IPS-NIHi11 (cell line): ENCODE measurements around the gene B4GALNT4.
"Not testable (repeated sequence)": the region's sequence is repeated elsewhere in the genome, so short reads cannot be mapped to it uniquely, and the experiment has no call there.

ENCODE experiments used
- DNase-seq: peaks from one replicate; pipeline ENCODE4 v3.0.0; 2012; ENCODE audit warnings: mixed read lengths, low spot score

Gene B4GALNT4

DNA sequence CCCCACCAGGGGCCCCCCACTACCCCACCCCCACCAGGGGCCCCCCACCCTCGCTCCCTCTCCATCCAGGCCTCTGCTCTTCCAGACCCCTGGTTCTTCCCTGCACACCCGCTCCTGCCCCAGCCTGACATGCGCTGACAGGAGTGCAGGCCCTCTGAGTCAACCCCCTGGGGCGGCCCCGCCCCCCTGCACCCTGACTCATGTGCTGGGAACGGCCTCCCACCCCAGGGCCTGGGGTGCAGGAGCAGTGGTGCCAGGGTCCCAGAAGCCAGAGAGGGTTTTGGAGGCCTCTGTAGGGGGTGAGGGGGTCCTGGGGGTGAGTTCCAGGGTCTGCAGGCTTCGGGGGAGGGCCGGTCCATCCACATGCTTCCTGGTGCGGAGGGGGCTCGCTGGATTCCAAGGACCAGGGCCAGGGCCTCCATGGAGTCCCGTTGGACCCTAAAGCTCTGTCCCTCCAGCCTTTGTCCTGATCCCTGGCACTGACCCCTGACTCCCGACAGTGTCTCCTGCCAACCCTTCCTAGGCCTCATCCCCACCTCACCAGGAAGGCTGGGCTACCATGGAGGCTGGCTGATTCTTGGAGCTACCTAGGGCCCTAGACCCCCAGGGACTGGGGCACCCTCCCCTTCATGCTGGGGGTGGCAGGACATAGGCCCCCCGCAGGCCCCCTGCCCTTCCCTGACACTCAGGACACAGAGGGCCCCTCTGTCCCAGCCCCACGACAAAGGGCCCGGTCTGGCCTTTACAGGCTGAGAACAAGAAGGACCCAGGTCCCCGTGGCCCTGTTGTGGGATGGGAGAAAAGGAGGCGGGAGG is 24.1 kb downstream of the B4GALNT4 start:
- DNase-seq: no peak

GRCh38 chr11:394034-394857 is 24.9 kb downstream of the B4GALNT4 start, which contains the start of gene PKP3:
Gene PKP3 (plus strand): TSS chr11:394209. CDS start chr11:394293, 84 bp downstream.
- DNase-seq: peak; percentile 88

DNA sequence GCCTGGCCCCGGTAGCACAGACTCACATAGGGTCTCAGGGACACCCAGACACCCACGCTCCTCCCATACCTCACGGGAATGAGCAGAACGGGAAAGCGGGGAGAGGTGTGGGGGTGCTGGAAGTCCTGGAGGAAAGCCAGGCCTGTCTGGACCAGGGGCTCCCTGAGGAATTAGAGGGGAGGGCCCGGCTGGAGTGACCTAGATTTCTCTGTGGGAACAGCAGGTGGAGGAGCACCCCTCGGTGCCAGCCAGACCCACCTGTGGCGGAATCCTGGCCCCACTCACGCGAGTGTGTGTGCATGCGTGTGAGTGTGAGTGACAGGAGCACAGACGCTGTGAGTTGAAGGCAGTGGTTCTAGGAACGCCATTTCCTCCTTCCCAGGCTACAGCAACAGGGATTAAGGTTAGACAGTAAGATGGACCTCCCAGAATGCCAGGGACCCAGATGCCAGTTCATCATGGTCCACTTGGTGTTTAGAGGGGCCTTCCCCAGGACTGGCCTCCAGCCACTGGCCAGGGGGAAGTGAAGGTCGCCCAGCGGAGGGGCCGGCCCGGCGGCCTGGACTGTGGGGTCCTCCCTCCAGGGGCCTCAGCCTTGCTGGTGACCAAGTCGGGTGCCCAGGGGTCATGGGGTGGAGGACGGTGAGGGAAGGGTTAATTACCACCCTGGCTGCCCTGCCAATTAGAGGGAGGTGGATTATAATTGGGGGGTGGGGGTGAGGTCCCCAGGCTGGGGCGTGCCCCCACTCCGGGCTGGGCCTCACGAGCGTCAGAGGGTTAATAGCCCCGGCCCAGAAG is 25.8 kb downstream of the B4GALNT4 start:
- no peak for DNase-seq

DNA sequence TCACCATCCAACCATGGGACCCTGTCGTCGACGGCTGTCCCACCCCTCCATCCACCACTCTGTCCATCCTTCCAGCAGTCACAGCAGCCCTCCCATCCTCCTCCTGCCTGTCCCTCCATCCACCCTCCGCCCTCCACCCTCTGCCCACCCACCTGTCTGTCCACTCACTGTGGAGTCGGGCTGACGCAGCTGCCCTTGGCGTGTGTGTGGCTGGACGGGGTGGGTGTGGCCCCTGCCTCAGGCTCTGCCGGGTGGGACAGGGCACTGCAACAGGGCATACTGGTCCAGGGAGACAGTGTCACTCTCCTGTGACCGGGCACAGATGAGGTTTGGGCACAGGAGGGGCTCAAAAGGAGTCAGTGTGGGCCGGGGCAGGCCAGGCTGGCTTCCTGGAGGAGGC is 26.6 kb downstream of the B4GALNT4 start:
- no peak for DNase-seq

- DNase-seq: peak; percentile 81
These were observed 27.2 kb downstream of the B4GALNT4 start for GRCh38 chr11:396511-396947.

- DNase-seq: peak; percentile 84
These were observed 27.7 kb downstream of the B4GALNT4 start for GRCh38 chr11:396948-397548.

- DNase-seq: no peak
These were observed 29.5 kb downstream of the B4GALNT4 start for GRCh38 chr11:398826-399225.

DNA sequence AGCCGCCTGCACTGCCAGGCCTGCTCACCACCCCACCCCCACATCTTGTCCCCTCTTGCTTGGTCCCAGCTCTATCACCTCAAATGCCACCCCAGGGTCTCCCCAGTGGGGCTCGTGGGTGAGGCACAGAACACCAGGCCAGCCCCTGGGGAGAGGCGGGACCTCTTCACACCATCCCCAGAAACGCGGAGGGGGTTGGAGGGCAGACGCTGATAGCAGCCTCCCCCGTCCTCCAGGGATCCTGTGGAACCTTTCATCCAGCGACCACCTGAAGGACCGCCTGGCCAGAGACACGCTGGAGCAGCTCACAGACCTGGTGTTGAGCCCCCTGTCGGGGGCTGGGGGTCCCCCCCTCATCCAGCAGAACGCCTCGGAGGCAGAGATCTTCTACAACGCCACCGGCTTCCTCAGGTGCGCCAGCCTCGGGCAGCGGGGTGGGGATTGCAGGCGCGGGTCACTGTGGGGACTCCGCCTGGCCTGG is 30.5 kb downstream of the B4GALNT4 start:
- no peak for DNase-seq

DNA sequence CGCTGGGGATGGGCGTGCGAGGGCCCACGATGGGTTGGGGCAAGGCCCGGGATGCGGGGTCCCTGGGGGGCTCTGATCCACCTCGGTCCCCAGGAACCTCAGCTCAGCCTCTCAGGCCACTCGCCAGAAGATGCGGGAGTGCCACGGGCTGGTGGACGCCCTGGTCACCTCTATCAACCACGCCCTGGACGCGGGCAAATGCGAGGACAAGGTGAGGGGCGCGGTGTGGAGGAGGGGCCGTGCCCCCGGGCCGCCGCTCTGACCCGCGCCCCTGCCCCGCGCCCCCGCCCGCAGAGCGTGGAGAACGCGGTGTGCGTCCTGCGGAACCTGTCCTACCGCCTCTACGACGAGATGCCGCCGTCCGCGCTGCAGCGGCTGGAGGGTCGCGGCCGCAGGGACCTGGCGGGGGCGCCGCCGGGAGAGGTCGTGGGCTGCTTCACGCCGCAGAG is 31.0 kb downstream of the B4GALNT4 start:
- DNase-seq: peak; percentile 33

GRCh38 chr11:401196-401595 is 31.9 kb downstream of the B4GALNT4 start:
- DNase-seq: not testable (repeated sequence)

DNA sequence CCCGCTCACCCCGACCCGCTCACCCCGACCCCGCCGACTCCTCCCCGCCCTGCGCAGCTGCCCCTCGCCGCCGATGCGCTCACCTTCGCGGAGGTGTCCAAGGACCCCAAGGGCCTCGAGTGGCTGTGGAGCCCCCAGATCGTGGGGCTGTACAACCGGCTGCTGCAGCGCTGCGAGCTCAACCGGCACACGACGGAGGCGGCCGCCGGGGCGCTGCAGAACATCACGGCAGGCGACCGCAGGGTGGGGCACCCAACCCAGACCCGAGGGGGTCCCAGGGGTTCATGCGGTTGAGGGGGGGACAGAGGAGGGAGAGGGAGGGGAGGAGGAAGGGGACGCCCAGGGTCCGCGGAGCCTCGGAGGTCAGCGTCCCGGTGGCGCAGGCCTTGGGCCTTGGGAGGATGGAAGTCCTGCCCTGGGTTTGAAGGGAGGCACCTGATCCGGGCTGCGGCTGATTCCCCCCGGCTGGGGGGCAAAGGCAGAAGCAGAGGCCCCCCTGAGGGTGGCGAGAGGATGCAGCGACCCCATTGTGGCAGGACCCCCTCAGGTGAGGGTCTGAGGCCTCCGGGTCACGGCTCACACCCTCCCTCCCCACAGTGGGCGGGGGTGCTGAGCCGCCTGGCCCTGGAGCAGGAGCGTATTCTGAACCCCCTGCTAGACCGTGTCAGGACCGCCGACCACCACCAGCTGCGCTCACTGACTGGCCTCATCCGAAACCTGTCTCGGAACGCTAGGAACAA is 33.9 kb downstream of the B4GALNT4 start:
- no peak for DNase-seq

- no peak for DNase-seq
These were observed 34.6 kb downstream of the B4GALNT4 start for GRCh38 chr11:403761-404431.

GRCh38 chr11:404551-405264 is 35.4 kb downstream of the B4GALNT4 start:
- no peak for DNase-seq

GRCh38 chr11:405323-405953 is 36.1 kb downstream of the B4GALNT4 start:
- DNase-seq: no peak

- DNase-seq: no peak
These were observed 36.9 kb downstream of the B4GALNT4 start for GRCh38 chr11:405954-406795.

DNA sequence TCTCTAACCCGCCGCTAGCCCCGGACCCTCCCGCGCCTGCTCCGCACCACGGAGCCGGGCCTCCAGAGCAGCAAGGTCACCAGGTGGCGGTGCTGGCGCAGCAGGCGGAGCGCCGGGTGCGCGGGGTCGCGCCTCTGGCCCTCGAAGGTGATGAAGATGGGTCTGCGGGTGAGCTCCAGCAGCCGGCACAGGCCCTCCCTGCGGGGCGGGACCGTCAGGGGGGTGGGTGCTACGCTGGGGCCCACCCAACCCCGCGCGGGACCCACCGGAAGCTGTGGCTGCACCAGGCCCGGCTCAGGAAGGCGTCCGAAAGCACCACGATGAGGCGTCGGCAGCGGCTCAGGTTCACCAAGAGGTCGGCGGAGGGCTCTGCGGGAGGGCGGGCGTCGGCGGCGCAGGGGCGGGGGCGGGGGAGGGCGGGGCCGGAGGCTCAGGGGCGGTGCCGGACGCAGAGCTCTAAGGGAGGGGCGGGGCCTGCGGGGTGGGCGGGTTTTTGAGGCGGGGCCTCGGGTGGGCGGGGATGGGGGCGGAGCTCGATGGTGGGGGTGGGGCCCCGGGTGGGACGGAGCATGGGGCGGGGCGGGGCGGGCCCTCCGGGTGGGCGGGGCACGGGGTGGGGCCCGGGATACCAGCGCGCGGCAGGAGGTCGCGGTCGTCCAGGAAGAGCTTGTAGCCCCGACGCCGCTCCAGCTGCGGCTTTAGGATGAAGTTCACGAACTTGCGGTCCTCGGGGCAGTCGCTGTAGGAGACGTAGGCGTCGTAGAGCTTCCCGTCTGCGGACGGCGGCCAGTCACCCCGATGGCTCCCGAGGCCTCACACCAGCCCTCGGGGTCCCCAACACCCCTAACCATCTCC is 37.7 kb downstream of the B4GALNT4 start:
- DNase-seq: peak; percentile 94

GRCh38 chr11:407651-408123 is 38.4 kb downstream of the B4GALNT4 start:
- no peak for DNase-seq
